Neuron (in vitro differentiated cells): ENCODE data around the gene NRAS.
"Not testable (repeated sequence)": the region's sequence is repeated elsewhere in the genome, so short reads cannot be mapped to it uniquely, and the experiment has no call there.

Experiments used
- H2AFZ ChIP-seq: one replicate; pipeline ENCODE4 v1.6.1; 2013; ENCODE audit warnings: low read depth, mild to moderate bottlenecking, inconsistent platforms, low read length, moderate library complexity
- H3K27me3 ChIP-seq: one replicate; pipeline ENCODE4 v1.6.1; 2013; ENCODE audit warnings: low read length; ENCODE audit not compliant: insufficient read depth
- H3K36me3 ChIP-seq: one replicate; pipeline ENCODE4 v1.6.1; 2013; ENCODE audit warnings: low read length; ENCODE audit not compliant: insufficient read depth
- H3K4me1 ChIP-seq: one replicate; pipeline ENCODE4 v1.6.1; 2013; ENCODE audit warnings: low read length; ENCODE audit not compliant: insufficient read depth
- H3K4me3 ChIP-seq: 2 replicates; pipeline ENCODE4 v1.5.1; 2013; ENCODE audit warnings: mild to moderate bottlenecking, low read length, moderate library complexity
- H3K9me3 ChIP-seq: one replicate; pipeline ENCODE4 v1.6.1; 2013; ENCODE audit warnings: low read length

NRAS gene

GRCh38 chr1:114716304-114717170, at the start of gene NRAS:
Gene NRAS (minus strand): TSS chr1:114716771. CDS start chr1:114716160, 611 bp downstream.
- peaks cover 71% of the 10 kb centered on the region for H3K36me3 ChIP-seq
- H3K9me3 ChIP-seq = no peaks in the 10 kb centered on the region
- H3K4me1 ChIP-seq = peaks cover 16% of the 10 kb centered on the region
- H3K4me3 ChIP-seq = peak within 1 kb of the TSS; percentile 88
- H2AFZ ChIP-seq = peak within 1 kb of the TSS; percentile 17
- no peaks in the 10 kb centered on the region for H3K27me3 ChIP-seq

DNA sequence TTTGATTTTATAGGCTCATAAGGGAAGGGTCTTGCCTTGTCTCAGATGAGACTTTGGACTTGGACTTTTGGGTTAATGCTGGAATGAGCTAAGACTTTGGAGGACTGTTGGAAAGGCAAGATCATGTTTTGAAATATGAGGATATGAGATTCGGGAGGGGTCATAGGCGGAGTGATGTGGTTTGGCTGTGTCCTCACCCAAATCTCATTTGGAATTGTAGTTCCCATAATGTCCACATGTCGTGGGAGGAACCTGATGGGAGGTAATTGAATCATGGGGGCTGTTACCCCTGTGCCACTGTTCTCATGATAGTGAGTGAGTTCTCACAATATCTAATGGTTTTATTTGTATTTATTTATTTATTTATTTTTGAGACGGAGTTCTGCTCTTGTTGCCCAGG, 48.1 kb upstream of the NRAS start:
- Histone ChIP-seq H3K4me1 (no peaks in the 10 kb centered on the region), H3K4me3 (no peak overlapping the region), H3K9me3 (no peaks in the 10 kb centered on the region), H3K27me3 (no peaks in the 10 kb centered on the region), H2AFZ (no peak overlapping the region), H3K36me3 (no peaks in the 10 kb centered on the region)

- peak overlapping the region; percentile 24 for H3K4me3 ChIP-seq
- peak overlapping the region; percentile 93 for H2AFZ ChIP-seq
- H3K9me3 ChIP-seq = no peaks in the 10 kb centered on the region
- no peaks in the 10 kb centered on the region for H3K27me3 ChIP-seq
- H3K36me3 ChIP-seq = peaks cover 14% of the 10 kb centered on the region
- H3K4me1 ChIP-seq = peaks cover 19% of the 10 kb centered on the region
These were observed 41.8 kb upstream of the NRAS start for GRCh38 chr1:114758256-114758832.

DNA sequence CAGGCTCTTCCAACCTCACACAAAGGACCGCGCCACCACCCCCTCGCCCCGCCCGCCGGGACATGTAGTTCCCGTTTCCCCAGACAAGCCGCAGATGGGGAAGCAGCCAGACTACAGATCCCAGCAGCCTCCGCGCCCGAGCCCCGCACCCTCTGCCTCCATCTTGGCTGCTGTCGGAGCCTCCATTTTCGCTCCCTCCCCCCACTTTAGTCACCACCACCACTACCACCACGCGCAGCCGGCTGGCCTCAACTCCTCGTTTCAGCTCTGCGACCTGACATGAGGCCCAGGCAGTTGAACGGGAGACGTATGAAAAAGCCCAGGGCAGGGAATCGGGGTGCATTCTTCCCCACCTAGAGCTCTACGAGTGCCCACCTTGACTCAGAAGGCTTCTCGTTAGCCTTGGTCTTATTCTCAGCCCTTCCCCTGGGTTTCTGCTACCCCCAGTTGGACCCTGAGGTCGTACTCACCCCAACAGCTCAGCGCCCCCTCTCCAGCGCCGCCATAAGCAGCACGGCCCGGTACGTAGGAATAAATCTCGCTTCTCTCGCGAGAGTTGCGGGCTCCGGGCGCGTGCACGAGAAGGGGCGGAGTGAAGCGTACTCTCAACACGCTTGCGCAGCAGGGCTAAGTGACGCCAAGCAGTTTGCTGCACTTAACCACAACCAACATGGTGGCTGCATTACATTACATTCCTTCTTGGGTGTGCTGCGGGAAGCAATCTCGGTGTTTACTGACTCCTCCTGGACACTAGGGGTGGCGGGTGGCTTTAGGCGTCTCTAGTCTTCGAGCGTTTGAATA, 41.1 kb upstream of the NRAS start, which contains the start of gene CSDE1:
Gene CSDE1, minus strand, starts transcription at position 530 of the 801 bp plus-strand sequence. CDS start 18,094 bp downstream, outside the sequence.
- H3K4me1 ChIP-seq = peaks cover 19% of the 10 kb centered on the region
- H3K4me3 ChIP-seq = peak within 1 kb of the TSS; percentile 80
- H3K36me3 ChIP-seq = peaks cover 14% of the 10 kb centered on the region
- H3K9me3 ChIP-seq = no peaks in the 10 kb centered on the region
- no peaks in the 10 kb centered on the region for H3K27me3 ChIP-seq
- H2AFZ ChIP-seq = peak within 1 kb of the TSS; percentile 93

DNA sequence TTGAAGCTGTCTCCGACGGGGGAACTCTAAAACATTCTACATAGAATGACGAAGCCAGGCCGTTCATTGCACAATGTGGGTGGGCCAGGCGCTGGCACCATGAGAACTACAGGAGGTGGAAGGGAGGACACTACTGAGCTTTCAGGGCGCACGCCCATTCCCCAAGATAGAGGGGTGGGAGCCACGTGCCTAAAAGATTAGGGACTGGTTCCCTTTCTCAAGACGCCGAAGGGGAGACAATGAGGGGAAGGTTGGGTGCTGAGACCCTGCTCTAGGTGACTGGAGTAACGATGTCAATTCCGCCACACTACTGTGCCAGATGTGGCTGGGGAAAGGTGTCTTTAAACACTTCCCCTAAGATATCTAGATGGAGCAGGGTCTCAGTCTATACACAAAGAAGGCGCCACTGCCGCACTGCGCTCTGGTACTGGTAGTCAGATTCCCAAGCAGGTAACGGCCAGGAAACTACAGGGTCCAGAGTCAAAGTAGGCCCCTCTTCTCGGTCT, 40.4 kb upstream of the NRAS start:
- Histone ChIP-seq H3K4me3 (peak overlapping the region; percentile 80), H2AFZ (no peak overlapping the region), H3K36me3 (peaks cover 14% of the 10 kb centered on the region), H3K4me1 (peaks cover 19% of the 10 kb centered on the region), H3K9me3 (no peaks in the 10 kb centered on the region), H3K27me3 (no peaks in the 10 kb centered on the region)

DNA sequence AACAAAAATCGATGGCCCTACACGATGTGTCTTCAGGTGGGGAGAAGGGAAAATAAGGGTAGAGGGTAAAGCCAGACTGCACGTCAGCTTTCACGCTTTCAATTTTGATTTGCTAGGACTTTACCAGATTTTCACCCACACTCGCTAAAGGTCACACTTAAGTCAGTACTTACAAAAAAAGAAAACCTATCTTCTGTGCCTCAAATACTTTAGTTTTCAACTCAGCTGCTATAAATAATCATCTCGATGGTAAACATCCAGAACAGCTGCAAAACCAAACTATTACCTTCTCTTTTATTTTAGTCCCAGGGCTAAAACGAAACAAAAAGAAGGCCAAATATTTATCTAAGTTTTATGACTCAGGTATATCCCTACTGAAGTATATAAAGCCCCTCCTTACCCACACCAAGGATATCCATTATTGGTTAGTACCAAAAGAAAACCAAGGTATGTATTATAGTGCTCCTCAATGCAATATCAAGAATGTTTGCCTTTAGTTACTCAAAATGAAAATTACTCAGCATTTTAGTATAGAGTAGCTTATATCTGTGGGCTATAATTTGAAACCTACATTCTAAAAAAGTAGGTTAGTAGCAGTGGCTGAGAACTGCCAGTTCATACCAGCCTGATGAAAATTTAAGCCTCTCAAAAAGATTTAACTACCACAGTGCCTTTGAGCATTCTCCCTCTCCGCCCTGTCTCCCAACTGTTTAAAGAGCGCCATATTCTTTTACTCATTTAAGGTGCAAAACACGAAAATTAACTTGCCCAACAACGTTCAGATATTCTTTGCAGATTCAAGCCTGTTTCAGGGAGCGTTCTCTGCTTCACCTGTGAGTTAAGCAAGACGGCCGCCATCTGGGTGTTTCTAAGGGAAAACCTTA, 39.7 kb upstream of the NRAS start:
- H3K4me3 ChIP-seq = peak overlapping the region; percentile 80
- no peaks in the 10 kb centered on the region for H3K27me3 ChIP-seq
- H2AFZ ChIP-seq = no peak overlapping the region
- H3K4me1 ChIP-seq = peaks cover 19% of the 10 kb centered on the region
- no peaks in the 10 kb centered on the region for H3K9me3 ChIP-seq
- peaks cover 14% of the 10 kb centered on the region for H3K36me3 ChIP-seq

GRCh38 chr1:114755006-114755931, 38.7 kb upstream of the NRAS start:
- Histone ChIP-seq H2AFZ (no peak overlapping the region), H3K27me3 (no peaks in the 10 kb centered on the region), H3K4me1 (peaks cover 22% of the 10 kb centered on the region), H3K9me3 (no peaks in the 10 kb centered on the region), H3K4me3 (peak overlapping the region; percentile 80), H3K36me3 (peaks cover 20% of the 10 kb centered on the region)

DNA sequence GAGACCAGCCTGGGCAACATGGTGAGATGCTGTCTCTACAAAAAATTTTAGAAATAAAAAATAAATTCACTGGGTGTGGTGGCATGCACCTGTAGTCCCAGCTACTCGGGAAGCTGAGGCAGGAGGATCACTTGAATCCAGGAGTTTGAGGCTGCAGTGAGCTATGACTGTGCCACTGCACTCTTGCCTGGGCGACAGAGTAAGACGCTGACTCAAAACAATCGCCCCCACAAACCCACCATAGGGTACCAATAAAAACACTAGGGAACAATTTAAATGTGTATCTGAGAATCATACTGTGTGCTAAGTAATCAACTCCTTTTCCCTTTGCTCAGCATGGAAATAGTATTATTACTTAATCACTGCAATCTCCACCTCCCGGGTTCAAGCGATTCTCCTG, 37.1 kb upstream of the NRAS start:
- Histone ChIP-seq H3K4me1 (peaks cover 22% of the 10 kb centered on the region), H3K36me3 (peaks cover 34% of the 10 kb centered on the region)
- not testable (repeated sequence) for H3K9me3 ChIP-seq, H3K27me3 ChIP-seq, H2AFZ ChIP-seq, H3K4me3 ChIP-seq

DNA sequence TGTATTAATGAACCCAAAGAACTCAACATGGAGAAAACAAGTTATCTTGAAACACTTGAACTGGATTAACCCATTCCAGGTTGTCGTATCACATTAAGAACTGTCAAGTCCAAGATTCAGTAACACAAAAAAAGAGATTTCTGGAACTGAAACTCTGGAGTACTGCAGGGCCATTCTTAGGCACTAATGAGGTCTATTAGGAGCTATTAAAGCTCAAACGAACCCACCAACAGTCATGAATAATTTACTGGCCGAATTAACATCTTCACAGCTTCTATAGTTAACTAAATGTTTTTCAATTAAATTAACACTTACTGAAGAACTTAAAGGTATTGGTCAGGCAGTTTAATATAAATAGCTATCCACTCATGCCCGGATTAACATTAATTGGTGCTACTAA, 36.6 kb upstream of the NRAS start:
- Histone ChIP-seq H3K4me3 (no peak overlapping the region), H3K4me1 (peaks cover 22% of the 10 kb centered on the region)

GRCh38 chr1:114750780-114751179, 34.2 kb upstream of the NRAS start:
- Histone ChIP-seq H3K9me3 (no peaks in the 10 kb centered on the region), H3K4me3 (no peak overlapping the region), H2AFZ (no peak overlapping the region), H3K36me3 (peaks cover 53% of the 10 kb centered on the region), H3K27me3 (no peaks in the 10 kb centered on the region), H3K4me1 (peaks cover 14% of the 10 kb centered on the region)

More for the DNA sequence above, 36.6 kb upstream of the NRAS start:
- no peaks in the 10 kb centered on the region for H3K27me3 ChIP-seq
- H3K36me3 ChIP-seq = peaks cover 40% of the 10 kb centered on the region
- H3K9me3 ChIP-seq = no peaks in the 10 kb centered on the region
- H2AFZ ChIP-seq = no peak overlapping the region

GRCh38 chr1:114749835-114750234, 33.3 kb upstream of the NRAS start:
- no peaks in the 10 kb centered on the region for H3K27me3 ChIP-seq
- no peak overlapping the region for H2AFZ ChIP-seq
- no peak overlapping the region for H3K4me3 ChIP-seq
- H3K36me3 ChIP-seq = peaks cover 52% of the 10 kb centered on the region
- H3K4me1 ChIP-seq = peaks cover 6% of the 10 kb centered on the region
- H3K9me3 ChIP-seq = no peaks in the 10 kb centered on the region
